ENCODE results near the gene EGFLAM. TPM values are rescaled to one million over a fixed set of nuclear protein-coding genes. Genes with fewer than 3 reads are reported as not detected.

EGFLAM gene
- total RNA-seq, 1 donor from 2014 or later = 8.9 TPM

- peak; percentile 22 for DNase-seq
- Histone ChIP-seq H3K4me1 (peaks cover 4% of the 10 kb centered on the region), H3K9me3 (replicated peaks) (no peaks in the 10 kb centered on the region), H3K36me3 (no peaks in the 10 kb centered on the region), H3K27ac (replicated peaks) (peak overlapping the region; percentile 81), H3K4me3 (no peak overlapping the region), H3K27me3 (ENCODE audit: low read depth) (peaks cover 97% of the 10 kb centered on the region)
- TF ChIP-seq CTCF (IDR thresholded peaks at IDR 0.05; ENCODE audit: borderline replicate concordance) = peak; percentile 81
- intact Hi-C loops (cut with micrococcal nuclease) = no loop called here
Observed at GRCh38 chr5:38265546-38266179, 7.3 kb downstream of the EGFLAM start.

DNA sequence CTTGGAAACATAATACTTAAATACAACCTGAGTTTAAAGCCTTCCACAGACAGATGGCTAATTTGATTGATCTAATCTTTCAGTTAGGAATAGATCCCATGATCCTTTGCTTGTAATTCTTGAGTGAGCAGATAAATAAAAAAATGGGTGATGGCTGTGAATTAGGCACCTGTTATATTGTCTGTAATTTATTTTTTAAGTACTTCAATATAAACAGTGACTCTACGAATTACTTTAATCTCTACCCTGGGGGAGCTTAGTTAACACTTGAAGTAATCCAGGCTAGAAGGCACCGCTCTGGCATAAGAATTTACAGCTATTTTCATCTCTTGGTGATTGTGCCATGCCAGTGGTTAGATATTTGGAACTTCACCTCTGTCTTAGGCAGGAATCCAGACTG lies 9.0 kb downstream of the EGFLAM start:
- Histone ChIP-seq H3K4me1 (peaks cover 4% of the 10 kb centered on the region), H3K27ac (replicated peaks) (no peak overlapping the region), H3K9me3 (replicated peaks) (no peaks in the 10 kb centered on the region), H3K36me3 (no peaks in the 10 kb centered on the region), H3K4me3 (no peak overlapping the region), H3K27me3 (ENCODE audit: low read depth) (peaks cover 79% of the 10 kb centered on the region)
- no peak for DNase-seq
- intact Hi-C loops (cut with micrococcal nuclease) = no loop called here
- TF ChIP-seq CTCF (IDR thresholded peaks at IDR 0.05; ENCODE audit: borderline replicate concordance) = no peak

DNA sequence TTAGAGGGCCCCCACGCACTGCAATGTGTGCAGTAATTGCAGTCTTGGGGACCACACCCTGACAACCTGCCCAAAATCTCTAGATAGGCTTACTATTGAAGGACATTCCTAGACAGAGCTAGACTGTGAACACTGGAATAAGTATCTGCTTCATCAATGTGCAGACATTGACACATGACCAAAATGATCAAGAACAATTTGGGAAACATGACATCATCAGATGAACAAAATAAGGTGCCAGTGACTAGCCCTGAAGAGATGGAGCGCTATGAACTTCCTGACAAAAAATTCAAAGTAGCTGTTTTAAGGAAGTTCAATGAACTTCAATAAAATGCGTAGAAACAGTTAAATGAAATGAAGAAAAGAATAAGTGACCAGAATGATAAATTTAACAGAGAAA lies 15.3 kb downstream of the EGFLAM start:
- DNase-seq = no peak
- H3K36me3 ChIP-seq = no peaks in the 10 kb centered on the region
- H3K4me1 ChIP-seq = no peaks in the 10 kb centered on the region
- peaks cover 50% of the 10 kb centered on the region for H3K9me3 ChIP-seq (replicated peaks)
- intact Hi-C loops (cut with micrococcal nuclease) = no loop called here
- TF ChIP-seq CTCF (IDR thresholded peaks at IDR 0.05; ENCODE audit: borderline replicate concordance) = no peak
- peaks cover 17% of the 10 kb centered on the region for H3K27me3 ChIP-seq (ENCODE audit: low read depth)
- H3K4me3 ChIP-seq = no peak overlapping the region
- H3K27ac ChIP-seq (replicated peaks) = no peak overlapping the region

- Histone ChIP-seq H3K36me3 (no peaks in the 10 kb centered on the region), H3K4me1 (no peaks in the 10 kb centered on the region), H3K4me3 (no peak overlapping the region), H3K27ac (replicated peaks) (no peak overlapping the region), H3K27me3 (ENCODE audit: low read depth) (peaks cover 9% of the 10 kb centered on the region), H3K9me3 (replicated peaks) (peaks cover 50% of the 10 kb centered on the region)
- intact Hi-C loops (cut with micrococcal nuclease) = no loop called here
- no peak for TF ChIP-seq CTCF (IDR thresholded peaks at IDR 0.05; ENCODE audit: borderline replicate concordance)
- no peak for DNase-seq
Observed at GRCh38 chr5:38274370-38274769, 16.0 kb downstream of the EGFLAM start.

DNA sequence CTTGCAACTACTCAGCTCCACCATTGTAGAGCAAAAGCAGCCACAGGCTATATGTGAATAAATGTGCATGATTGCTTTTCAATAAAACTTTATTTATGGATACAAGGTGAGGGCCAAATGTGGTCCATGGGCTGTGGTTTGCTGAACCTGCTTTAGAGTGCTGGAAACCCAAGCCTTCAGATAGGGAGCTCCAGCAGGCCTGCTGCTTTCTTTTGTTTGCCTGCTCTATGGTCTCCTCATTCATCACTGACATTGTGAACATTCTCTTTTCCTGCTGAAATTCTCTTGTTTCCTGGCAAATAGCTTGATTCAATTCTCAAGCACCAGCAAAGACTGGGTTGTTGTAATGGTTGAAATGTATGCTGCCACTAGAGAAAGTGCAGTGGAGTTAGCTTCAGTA lies 26.0 kb downstream of the EGFLAM start:
- TF ChIP-seq CTCF (IDR thresholded peaks at IDR 0.05; ENCODE audit: borderline replicate concordance) = no peak
- H3K9me3 ChIP-seq (replicated peaks) = no peaks in the 10 kb centered on the region
- intact Hi-C loops (cut with micrococcal nuclease) = no loop called here

More for the DNA sequence above, 26.0 kb downstream of the EGFLAM start:
- DNase-seq = no peak
- Histone ChIP-seq H3K36me3 (no peaks in the 10 kb centered on the region), H3K27me3 (ENCODE audit: low read depth) (peaks cover 6% of the 10 kb centered on the region), H3K4me3 (no peak overlapping the region), H3K27ac (replicated peaks) (no peak overlapping the region), H3K4me1 (no peaks in the 10 kb centered on the region)

All from left ventricle myocardium inferior (tissue), 1 donor.